ENCODE results near the gene PMEL. TPM values are rescaled to one million over a fixed set of nuclear protein-coding genes. Genes with fewer than 3 reads are reported as not detected.

Gene PMEL
- total and polyA plus RNA-seq, 9 of the 15 experiments (the other 6 are each of a cell fraction or from before 2014, with no cell fraction given) = 0.36 to 2.0 (median 0.98) TPM

DNA sequence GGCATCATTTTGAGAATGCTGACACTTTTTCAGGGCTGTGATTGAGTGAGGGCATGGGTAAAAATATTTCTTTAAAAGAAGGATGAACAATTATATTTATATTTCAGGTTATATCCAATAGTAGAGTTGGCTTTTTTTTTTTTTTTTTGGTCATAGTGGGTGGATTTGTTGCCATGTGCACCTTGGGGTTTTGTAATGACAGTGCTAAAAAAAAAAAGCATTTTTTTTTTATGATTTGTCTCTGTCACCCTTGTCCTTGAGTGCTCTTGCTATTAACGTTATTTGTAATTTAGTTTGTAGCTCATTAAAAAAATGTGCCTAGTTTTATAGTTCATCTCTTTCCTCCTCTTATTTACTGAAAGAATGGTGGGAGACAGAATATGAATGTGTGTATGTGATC is 6.6 kb upstream of the PMEL start:
- DNase-seq (ENCODE audit: extremely low read depth in 1 of 4, low spot score in 3 of 4) (no peak), FAIRE-seq (no peak), ATAC-seq (no peak)
- BruUV-seq (replicated peaks) = no TSS peak
- Histone ChIP-seq H3K4me1 (replicated peaks in 1 of 2; ENCODE audit: control insufficient read depth in 2 of 2, insufficient read depth in 2 of 2, low read length in 2 of 2) (peaks cover 11 to 28% of the 10 kb centered on the region in 2 experiments), H3K4me2 (ENCODE audit: insufficient read depth, low read length) (peak overlapping the region; percentile 99), H2AFZ (ENCODE audit: low read depth, low read length) (peak overlapping the region; percentile 61), H3K9me1 (ENCODE audit: control insufficient read depth, insufficient read depth, low read length) (no peaks in the 10 kb centered on the region), H3K27me3 (ENCODE audit: control insufficient read depth in 2 of 2, insufficient read depth in 2 of 2, low read length in 2 of 2) (no peaks in the 10 kb centered on the region), H3K79me2 (ENCODE audit: control insufficient read depth, insufficient read depth, low read length) (peaks cover 54% of the 10 kb centered on the region), H3K27ac (ENCODE audit: extremely low read depth, low read depth, low read length) (peak overlapping the region; percentile 88), H3K9me3 (replicated peaks; ENCODE audit: control insufficient read depth, insufficient read depth, low read depth, low read length) (no peaks in the 10 kb centered on the region), H3K4me3 (peak overlapping the region; percentile 47), H3K36me3 (ENCODE audit: control insufficient read depth, insufficient read depth, low read length) (peaks cover 58% of the 10 kb centered on the region), H4K20me1 (replicated peaks; ENCODE audit: control insufficient read depth, insufficient read depth, low read length) (no peaks in the 10 kb centered on the region; the same call in 1 of the 2 replicates), H3K9ac (ENCODE audit: insufficient read depth in 1 of 2, low read depth in 2 of 2, low read length in 2 of 2) (peak overlapping the region; percentile 81 to 86; a peak in 3 of 4 replicates)
- CTCF ChIA-PET (ENCODE audit: low intra/inter-chr PET ratio) = interaction anchor here (0.7 kb wide), 1 partner anchor 191 kb away, joined by 7 read pairs; no protein-coding TSS in a partner anchor
- in situ Hi-C loops (cut with MboI) (no loop called here), intact Hi-C loops (cut with micrococcal nuclease) (loop anchor here (2.0 to 5.0 kb wide), 2 partner anchors 45 to 48 kb away; partner anchors contain the start of genes IKZF4 and PYM1)
- POLR2A ChIA-PET = interaction anchor here (0.8 to 1.2 kb wide), 2 partner anchors 47 to 1717 kb away, joined by 3 read pairs; no protein-coding TSS in a partner anchor
- TF ChIP-seq, protein P1, sequence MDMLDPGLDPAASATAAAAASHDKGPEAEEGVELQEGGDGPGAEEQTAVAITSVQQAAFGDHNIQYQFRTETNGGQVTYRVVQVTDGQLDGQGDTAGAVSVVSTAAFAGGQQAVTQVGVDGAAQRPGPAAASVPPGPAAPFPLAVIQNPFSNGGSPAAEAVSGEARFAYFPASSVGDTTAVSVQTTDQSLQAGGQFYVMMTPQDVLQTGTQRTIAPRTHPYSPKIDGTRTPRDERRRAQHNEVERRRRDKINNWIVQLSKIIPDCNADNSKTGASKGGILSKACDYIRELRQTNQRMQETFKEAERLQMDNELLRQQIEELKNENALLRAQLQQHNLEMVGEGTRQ (CRISPR knock-in tag; IDR thresholded peaks at IDR 0.05) = no peak
- TF ChIP-seq FOXJ3 (CRISPR knock-in tag; IDR thresholded peaks at IDR 0.05) = no peak
- peak; percentile 73; the same call in 1 of the 2 replicates for TF ChIP-seq ZNF384 (IDR thresholded peaks at IDR 0.05; ENCODE audit: low read depth, low read length)
- TF ChIP-seq MAFF (IDR thresholded peaks at IDR 0.05; ENCODE audit: low read length) = 0 out of 2 replicates have a peak, but pooled peaks have one; percentile 7
- 0 out of 2 replicates have a peak, but pooled peaks have one; percentile 1 for TF ChIP-seq ZNF316 (IDR thresholded peaks at IDR 0.05)
- WGBS (ENCODE audit: insufficient coverage, low coverage, missing lambda C conversion rate) = 25% methylated on average over 1 of the region's 1 CpG
